Progenitor cell of endocrine pancreas (in vitro differentiated cells): Measurements from ENCODE around the gene MOGAT2. TPM values are rescaled to one million over a fixed set of nuclear protein-coding genes. Genes with fewer than 3 reads are reported as not detected.
"Not testable (repeated sequence)": the region's sequence is repeated elsewhere in the genome, so short reads cannot be mapped to it uniquely, and the experiment has no call there.

Experiments
- DNase-seq: peaks from one replicate; pipeline ENCODE4 v3.0.0; 2021; ENCODE audit warnings: low spot score; ENCODE audit not compliant: unreplicated experiment
- H3K27ac Mint-ChIP-seq: 2 replicates; pipeline ENCODE4 v1.8.0; 2021; ENCODE audit warnings: mild to moderate bottlenecking, moderate library complexity, mixed read lengths
- H3K27me3 Mint-ChIP-seq: 2 replicates; pipeline ENCODE4 v1.8.0; 2021; ENCODE audit warnings: mixed read lengths
- H3K36me3 Mint-ChIP-seq: 2 replicates; pipeline ENCODE4 v1.8.0; 2022; ENCODE audit warnings: mixed read lengths; ENCODE audit not compliant: insufficient read depth
- H3K4me1 Mint-ChIP-seq: 2 replicates; pipeline ENCODE4 v1.8.0; 2021; ENCODE audit warnings: low read depth, mixed read lengths
- H3K4me3 Mint-ChIP-seq: 2 replicates; pipeline ENCODE4 v1.8.0; 2021; ENCODE audit warnings: low read depth, mild to moderate bottlenecking, moderate library complexity, mixed read lengths
- H3K9me3 Mint-ChIP-seq: 2 replicates; pipeline ENCODE4 v1.8.0; 2021; ENCODE audit warnings: low read depth, mixed read lengths
- CTCF ChIP-seq: fragments of 200-600 bp; sonication (generic); IDR thresholded peaks from one replicate; pipeline ENCODE4 v1.5.0; 2021; ENCODE audit warnings: antibody characterized with exemption, mild to moderate bottlenecking; ENCODE audit not compliant: unreplicated experiment
- total RNA-seq: library from RNA; stranded (reverse); gene quantifications from 2 replicates; pipeline ENCODE4 v1.2.1, GENCODE V29; 2021

The MOGAT2 gene
- total RNA-seq, 1 donor from 2014 or later = not detected

- H3K4me1 Mint-ChIP-seq = peaks cover 2% of the 10 kb centered on the region
- DNase-seq = no peak
- TF ChIP-seq CTCF = no peak
- no peak overlapping the region for H3K4me3 Mint-ChIP-seq
- no peaks in the 10 kb centered on the region for H3K36me3 Mint-ChIP-seq
- no peak overlapping the region for H3K27ac Mint-ChIP-seq
- peaks cover 6% of the 10 kb centered on the region for H3K27me3 Mint-ChIP-seq
- H3K9me3 Mint-ChIP-seq = no peaks in the 10 kb centered on the region
Measured at GRCh38 chr11:75735181-75735845, 17.7 kb downstream of the MOGAT2 start.

- peaks cover 6% of the 10 kb centered on the region for H3K27me3 Mint-ChIP-seq
- no peak for DNase-seq
- no peaks in the 10 kb centered on the region for H3K9me3 Mint-ChIP-seq
- no peak overlapping the region for H3K27ac Mint-ChIP-seq
- H3K36me3 Mint-ChIP-seq = no peaks in the 10 kb centered on the region
- H3K4me1 Mint-ChIP-seq = peaks cover 2% of the 10 kb centered on the region
- no peak overlapping the region for H3K4me3 Mint-ChIP-seq
- no peak for TF ChIP-seq CTCF
Measured at GRCh38 chr11:75737314-75737713, 19.7 kb downstream of the MOGAT2 start.

- H3K27me3 Mint-ChIP-seq = peaks cover 6% of the 10 kb centered on the region
- H3K4me1 Mint-ChIP-seq = peaks cover 4% of the 10 kb centered on the region
- no peak overlapping the region for H3K4me3 Mint-ChIP-seq
- no peaks in the 10 kb centered on the region for H3K9me3 Mint-ChIP-seq
- no peak for TF ChIP-seq CTCF
- no peak overlapping the region for H3K27ac Mint-ChIP-seq
- no peak for DNase-seq
- no peaks in the 10 kb centered on the region for H3K36me3 Mint-ChIP-seq
Measured at GRCh38 chr11:75740681-75741080, 23.0 kb downstream of the MOGAT2 start.

- DNase-seq, H3K9me3 Mint-ChIP-seq: not testable (repeated sequence)
Measured at GRCh38 chr11:75743159-75743558, 25.5 kb downstream of the MOGAT2 start.

GRCh38 chr11:75743711-75744563 lies 26.3 kb downstream of the MOGAT2 start:
- H3K4me1 Mint-ChIP-seq = peaks cover 4% of the 10 kb centered on the region
- no peaks in the 10 kb centered on the region for H3K36me3 Mint-ChIP-seq
- no peak for DNase-seq
- H3K4me3 Mint-ChIP-seq = no peak overlapping the region
- no peak for TF ChIP-seq CTCF
- peaks cover 3% of the 10 kb centered on the region for H3K9me3 Mint-ChIP-seq
- peaks cover 3% of the 10 kb centered on the region for H3K27me3 Mint-ChIP-seq
- no peak overlapping the region for H3K27ac Mint-ChIP-seq

More at GRCh38 chr11:75743159-75743558, 25.5 kb downstream of the MOGAT2 start:
- H3K36me3 Mint-ChIP-seq, H3K27ac Mint-ChIP-seq, H3K4me3 Mint-ChIP-seq, H3K4me1 Mint-ChIP-seq, H3K27me3 Mint-ChIP-seq: not testable (repeated sequence)
